Smooth muscle cell (in vitro differentiated cells): ENCODE results near the gene TMX2. TPM values are rescaled to one million over a fixed set of nuclear protein-coding genes. Genes with fewer than 3 reads are reported as not detected.

Source experiments
- DNase-seq: peaks from one replicate; lab custom pipeline; 2025; ENCODE audit not compliant: unreplicated experiment; lab: John Stamatoyannopoulos, UW
- H2AFZ ChIP-seq: fragments of 200-600 bp; sonication (generic); 2 replicates; pipeline ENCODE4 v1.6.0; 2016; ENCODE audit warnings: antibody characterized with exemption, low read depth, mild to moderate bottlenecking
- H3F3A ChIP-seq: fragments of 200-600 bp; sonication (generic); 2 replicates; pipeline ENCODE4 v1.6.0; 2017; ENCODE audit warnings: antibody characterized with exemption, low read depth
- H3K27ac ChIP-seq: fragments of 200-600 bp; sonication (generic); 2 replicates; pipeline ENCODE4 v1.5.1; 2016; ENCODE audit warnings: low read depth, mild to moderate bottlenecking
- H3K27me3 ChIP-seq: fragments of 200-600 bp; sonication (generic); 2 replicates; pipeline ENCODE4 v1.6.1; 2016; ENCODE audit warnings: low read depth, mild to moderate bottlenecking
- H3K36me3 ChIP-seq: fragments of 200-600 bp; sonication (generic); 2 replicates; pipeline ENCODE4 v1.5.1; 2016; ENCODE audit warnings: low read depth
- H3K4me1 ChIP-seq: fragments of 200-600 bp; sonication (generic); 2 replicates; pipeline ENCODE4 v1.5.1; 2016; ENCODE audit warnings: low read depth
- H3K4me2 ChIP-seq: fragments of 200-600 bp; sonication (generic); 2 replicates; pipeline ENCODE4 v1.6.0; 2016; ENCODE audit warnings: mild to moderate bottlenecking
- H3K4me3 ChIP-seq: fragments of 200-600 bp; sonication (generic); 2 replicates; pipeline ENCODE4 v1.5.1; 2016; ENCODE audit warnings: mild to moderate bottlenecking
- H3K79me2 ChIP-seq: fragments of 200-600 bp; sonication (generic); 2 replicates; pipeline ENCODE4 v1.6.0; 2016; ENCODE audit warnings: low read depth, mild to moderate bottlenecking
- H3K9ac ChIP-seq: fragments of 200-600 bp; sonication (generic); 2 replicates; pipeline ENCODE4 v1.6.0; 2016; ENCODE audit warnings: low read depth
- H3K9me3 ChIP-seq: fragments of 200-600 bp; sonication (generic); replicated peaks from 2 replicates; pipeline ENCODE4 v1.5.1; 2016; ENCODE audit warnings: low read depth
- H4K20me1 ChIP-seq: fragments of 200-600 bp; sonication (generic); 2 replicates; pipeline ENCODE4 v1.6.0; 2016; ENCODE audit warnings: low read depth
- WGBS: methylation state at CpG from one replicate; pipeline ENCODE4 v1.1.7; 2016; ENCODE audit warnings: low lambda C conversion rate; 5-methylcytosine and 5-hydroxymethylcytosine counted together
- polyA plus RNA-seq: library from polyadenylated mRNA; unstranded; fragments of >200 nt; fragmentation: Nextera tagmentation; extraction: Ambion mirVana; gene quantifications from 2 replicates; pipeline ENCODE4 v1.2.1, GENCODE V29; 2016
- total RNA-seq: library from RNA; depleted of rRNA; stranded (reverse); fragments of >200 nt; gene quantifications from 2 replicates; pipeline ENCODE4 v1.2.3, GENCODE V29; 2014
- TF ChIP-seq, protein P1 (sequence below): fragments of 200-600 bp; sonication (generic); IDR thresholded peaks from 2 replicates; pipeline ENCODE4 v1.5.1; 2017; ENCODE audit warnings: borderline replicate concordance, mild to moderate bottlenecking, antibody characterized with exemption; ENCODE audit not compliant: insufficient read depth, poor library complexity, severe bottlenecking

Gene TMX2
- total and polyA plus RNA-seq, 2 experiments from 2014 or later: 82.6 to 86.6 TPM

DNA sequence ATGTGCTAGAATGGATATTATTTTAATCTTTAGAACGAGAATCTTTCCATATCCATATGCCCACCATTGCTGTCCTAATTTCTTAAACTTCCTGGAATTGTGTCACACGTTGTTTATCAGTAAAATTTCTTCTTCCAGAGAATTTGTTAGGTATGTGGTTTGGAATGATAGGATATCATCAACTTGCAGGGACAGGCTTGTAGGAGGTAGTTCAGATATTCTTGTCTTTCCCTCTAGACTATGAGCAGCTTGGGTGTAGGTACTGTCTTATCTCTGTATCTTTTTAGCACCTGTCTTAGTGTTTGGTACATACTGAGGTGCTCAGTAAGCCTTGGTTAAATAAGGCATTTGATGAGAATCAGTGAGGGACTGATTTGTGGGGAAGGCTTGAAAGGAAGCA lies 52.6 kb downstream of the TMX2 start:
- H3K27me3 ChIP-seq: no peaks in the 10 kb centered on the region
- H4K20me1 ChIP-seq: peaks cover 75% of the 10 kb centered on the region
- no peak for DNase-seq
- H3K36me3 ChIP-seq: no peaks in the 10 kb centered on the region
- no peak overlapping the region for H2AFZ ChIP-seq
- H3K9me3 ChIP-seq: no peaks in the 10 kb centered on the region
- H3K4me1 ChIP-seq: peaks cover 21% of the 10 kb centered on the region
- 26% methylated on average over 2 of the region's 2 CpGs for WGBS
- peak overlapping the region; percentile 95 for H3K4me2 ChIP-seq
- TF ChIP-seq, protein P1, sequence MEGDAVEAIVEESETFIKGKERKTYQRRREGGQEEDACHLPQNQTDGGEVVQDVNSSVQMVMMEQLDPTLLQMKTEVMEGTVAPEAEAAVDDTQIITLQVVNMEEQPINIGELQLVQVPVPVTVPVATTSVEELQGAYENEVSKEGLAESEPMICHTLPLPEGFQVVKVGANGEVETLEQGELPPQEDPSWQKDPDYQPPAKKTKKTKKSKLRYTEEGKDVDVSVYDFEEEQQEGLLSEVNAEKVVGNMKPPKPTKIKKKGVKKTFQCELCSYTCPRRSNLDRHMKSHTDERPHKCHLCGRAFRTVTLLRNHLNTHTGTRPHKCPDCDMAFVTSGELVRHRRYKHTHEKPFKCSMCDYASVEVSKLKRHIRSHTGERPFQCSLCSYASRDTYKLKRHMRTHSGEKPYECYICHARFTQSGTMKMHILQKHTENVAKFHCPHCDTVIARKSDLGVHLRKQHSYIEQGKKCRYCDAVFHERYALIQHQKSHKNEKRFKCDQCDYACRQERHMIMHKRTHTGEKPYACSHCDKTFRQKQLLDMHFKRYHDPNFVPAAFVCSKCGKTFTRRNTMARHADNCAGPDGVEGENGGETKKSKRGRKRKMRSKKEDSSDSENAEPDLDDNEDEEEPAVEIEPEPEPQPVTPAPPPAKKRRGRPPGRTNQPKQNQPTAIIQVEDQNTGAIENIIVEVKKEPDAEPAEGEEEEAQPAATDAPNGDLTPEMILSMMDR: no peak
- H3K27ac ChIP-seq: peak overlapping the region; percentile 94
- H3K79me2 ChIP-seq: peaks cover 82% of the 10 kb centered on the region
- H3F3A ChIP-seq: peaks cover 6% of the 10 kb centered on the region
- peak overlapping the region; percentile 96 for H3K4me3 ChIP-seq
- H3K9ac ChIP-seq: peak overlapping the region; percentile 94

DNA sequence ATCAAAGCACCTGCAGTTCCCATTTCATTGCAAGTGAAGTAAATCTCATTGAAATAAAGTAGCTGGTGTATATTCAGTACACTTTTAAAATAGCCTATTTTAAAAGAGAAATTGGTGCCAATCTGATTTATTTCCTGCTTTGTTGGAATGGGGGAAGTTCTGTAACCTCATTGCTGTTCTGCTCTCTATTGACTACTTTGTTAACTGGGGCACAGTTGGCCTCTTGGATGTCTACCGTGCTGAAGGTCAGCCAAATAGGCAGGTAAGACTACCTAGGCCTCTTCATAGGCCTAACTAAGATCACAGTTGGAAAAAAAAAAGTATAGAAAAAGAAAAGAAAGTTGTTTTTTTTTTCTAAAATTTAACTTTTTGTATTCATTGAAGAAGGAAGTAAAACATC lies 58.4 kb downstream of the TMX2 start:
- Histone ChIP-seq H4K20me1 (peaks cover 99% of the 10 kb centered on the region), H3K4me1 (peaks cover 25% of the 10 kb centered on the region), H2AFZ (no peak overlapping the region), H3K79me2 (peaks cover 100% of the 10 kb centered on the region), H3K36me3 (no peaks in the 10 kb centered on the region), H3K4me3 (no peak overlapping the region), H3K27me3 (no peaks in the 10 kb centered on the region), H3K4me2 (no peak overlapping the region), H3F3A (peaks cover 14% of the 10 kb centered on the region), H3K27ac (no peak overlapping the region), H3K9ac (no peak overlapping the region), H3K9me3 (no peaks in the 10 kb centered on the region)
- DNase-seq: no peak
- WGBS: 90% methylated on average over 1 of the region's 1 CpG
- TF ChIP-seq, protein P1: no peak

DNA sequence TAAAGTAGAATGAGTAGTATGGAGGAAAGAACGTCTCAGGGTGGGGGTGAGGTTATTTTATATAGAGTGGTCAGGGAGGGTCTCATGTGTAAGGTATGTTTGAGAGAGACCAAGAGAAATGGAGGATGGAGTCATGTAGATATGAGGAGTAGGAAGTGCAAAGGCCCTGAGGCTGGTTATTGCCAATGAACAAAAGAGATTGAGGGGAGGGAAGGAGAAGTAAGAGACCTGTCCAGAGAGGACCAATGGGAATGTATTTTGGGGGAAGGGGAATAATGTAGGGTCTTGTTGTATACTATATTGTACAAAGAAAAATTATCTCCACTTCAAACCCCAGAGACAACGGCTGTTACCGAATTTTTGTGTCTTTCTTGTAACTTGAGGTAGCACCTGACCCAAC lies 59.0 kb downstream of the TMX2 start:
- Histone ChIP-seq H3K27me3 (no peaks in the 10 kb centered on the region), H3K4me2 (no peak overlapping the region), H3K36me3 (no peaks in the 10 kb centered on the region), H2AFZ (no peak overlapping the region), H3K9me3 (no peaks in the 10 kb centered on the region), H3K79me2 (peaks cover 97% of the 10 kb centered on the region), H3K9ac (no peak overlapping the region), H3K4me1 (peaks cover 24% of the 10 kb centered on the region), H3F3A (peaks cover 17% of the 10 kb centered on the region), H3K4me3 (no peak overlapping the region), H4K20me1 (peaks cover 99% of the 10 kb centered on the region), H3K27ac (no peak overlapping the region)
- no peak for DNase-seq
- TF ChIP-seq, protein P1: no peak
- 99% methylated on average over 3 of the region's 3 CpGs for WGBS

DNA sequence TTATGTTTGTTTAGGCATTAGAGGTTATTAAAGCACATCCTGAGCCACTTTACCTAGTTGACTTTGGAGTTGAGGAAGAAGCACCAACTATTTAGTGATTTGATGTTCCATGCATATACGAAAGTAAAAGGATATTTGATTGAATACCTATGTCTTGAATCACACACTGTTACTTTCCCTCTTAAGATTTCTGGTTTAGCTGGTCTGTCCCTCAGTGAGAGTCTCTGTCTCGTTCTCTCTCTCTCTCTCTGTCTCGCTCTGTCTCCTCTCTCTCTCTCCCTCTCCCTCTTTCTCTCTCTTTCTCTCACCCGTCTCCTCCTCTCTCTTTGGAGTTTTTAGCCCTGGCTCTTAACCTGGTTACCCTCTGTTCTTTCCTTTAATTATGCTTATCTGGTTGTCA lies 60.2 kb downstream of the TMX2 start:
- Histone ChIP-seq H3K9me3 (no peaks in the 10 kb centered on the region), H3K9ac (no peak overlapping the region), H3K4me1 (peaks cover 34% of the 10 kb centered on the region), H2AFZ (no peak overlapping the region), H4K20me1 (peaks cover 99% of the 10 kb centered on the region), H3K36me3 (no peaks in the 10 kb centered on the region), H3K4me2 (peak overlapping the region; percentile 46), H3K79me2 (peaks cover 97% of the 10 kb centered on the region), H3K27me3 (no peaks in the 10 kb centered on the region), H3F3A (peaks cover 28% of the 10 kb centered on the region), H3K4me3 (no peak overlapping the region), H3K27ac (peak overlapping the region; percentile 50)
- no peak for DNase-seq
- 53% methylated on average over 4 of the region's 4 CpGs for WGBS
- TF ChIP-seq, protein P1: no peak
